Renal pelvis (tissue), 12 donors: ENCODE measurements around the gene COL5A3. TPM values are rescaled to one million over a fixed set of nuclear protein-coding genes. Genes with fewer than 3 reads are reported as not detected.
A peak's percentile ranks its signal among the peaks of the same experiment; 100 is the strongest.
"Not testable (repeated sequence)": the region's sequence is repeated elsewhere in the genome, so short reads cannot be mapped to it uniquely, and the experiment has no call there.

Source experiments
- DNase-seq: peaks from one replicate; pipeline ENCODE4 v3.0.0-alpha.2; 2013
- long read RNA-seq, 16 experiments: transcript quantifications; one replicate each; lab custom pipeline, GENCODE V29; 2026
- polyA plus RNA-seq, 3 donors: library from polyadenylated mRNA; unstranded; fragments of 120-200 nt; gene quantifications; one replicate each; pipeline ENCODE4 v1.2.1, GENCODE V29; 2013; ENCODE audit not compliant: insufficient read length in 3 of 3

COL5A3 gene
- polyA plus RNA-seq: 1 to 10 TPM in 2 of 3 donors, under 1 TPM in 1; 0.99 to 1.4 (median 1.1) TPM
- long read RNA-seq, donor 1, full-length matches to known transcripts: 1 of 1 reads
- long read RNA-seq, donor 1, partial matches to known transcripts: 0 of 1 reads
- long read RNA-seq, donor 1, other reads (novel, unspliced or antisense): 0 of 1 reads
- long read RNA-seq, donor 2: 0 reads
- long read RNA-seq, donor 3: 0 reads
- long read RNA-seq, donor 4: 0 reads
- long read RNA-seq, donor 5: 0 reads
- long read RNA-seq, donor 6: 0 reads
- long read RNA-seq, donor 7: 0 reads
- long read RNA-seq, donor 8: 0 reads
- long read RNA-seq, donor 9: 0 reads
- long read RNA-seq, donor 10: 0 reads
- long read RNA-seq, donor 11: 0 reads
- long read RNA-seq, donor 12: 0 reads
- long read RNA-seq, donor 13: 0 reads
- long read RNA-seq, donor 14: 0 reads
- long read RNA-seq, donor 15: 0 reads
- long read RNA-seq, donor 16: 0 reads

- no peak for DNase-seq
Measured at GRCh38 chr19:10010247-10010691, at the start of gene COL5A3. COL5A3 (minus strand) TSS chr19:10010504; CDS start chr19:10010385, 119 bp downstream.

- DNase-seq: no peak
Measured at GRCh38 chr19:10052602-10053360, 42.5 kb upstream of the COL5A3 start.

DNA sequence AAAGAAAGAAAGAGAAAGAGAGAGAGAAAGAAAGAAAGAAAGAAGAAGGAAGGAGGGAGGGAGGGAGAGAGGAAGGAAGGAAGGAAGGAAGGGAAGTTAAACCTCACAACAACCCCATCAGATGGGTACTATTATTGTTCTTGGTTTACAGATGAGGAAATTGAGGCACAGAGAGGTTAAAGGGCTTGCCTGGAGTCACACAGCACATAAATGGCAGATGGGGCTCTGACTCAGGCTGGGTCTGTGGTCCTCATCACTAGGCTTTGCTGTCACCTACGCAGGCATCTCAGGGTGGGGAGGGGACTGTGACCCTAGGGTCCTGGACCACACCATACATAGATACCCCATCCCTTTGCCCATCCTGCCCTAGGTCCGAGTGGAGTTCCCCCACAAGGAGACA lies 39.3 kb upstream of the COL5A3 start:
- DNase-seq: no peak

- no peak for DNase-seq
Measured at GRCh38 chr19:10045371-10045770, 35.1 kb upstream of the COL5A3 start.

DNA sequence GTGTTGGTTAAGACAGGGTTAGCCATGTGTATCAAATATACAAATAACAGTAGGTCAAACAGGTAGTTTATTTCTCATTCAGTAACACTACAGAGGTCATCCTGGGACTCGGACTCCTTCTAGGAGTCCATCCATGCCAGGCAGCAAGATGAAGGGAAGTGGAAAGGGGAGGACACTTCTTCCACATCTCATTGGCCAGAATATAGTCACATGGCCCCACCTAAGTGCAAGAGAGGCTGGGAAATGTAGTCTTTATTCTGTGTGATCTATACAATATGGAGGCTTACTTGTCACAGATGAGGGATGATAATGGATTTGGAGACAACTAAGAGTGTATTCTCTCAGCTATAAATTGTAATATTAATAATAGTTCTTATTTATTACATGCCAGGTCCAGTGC lies 34.1 kb upstream of the COL5A3 start:
- DNase-seq: no peak

GRCh38 chr19:10043286-10043927 lies 33.1 kb upstream of the COL5A3 start:
- no peak for DNase-seq

DNA sequence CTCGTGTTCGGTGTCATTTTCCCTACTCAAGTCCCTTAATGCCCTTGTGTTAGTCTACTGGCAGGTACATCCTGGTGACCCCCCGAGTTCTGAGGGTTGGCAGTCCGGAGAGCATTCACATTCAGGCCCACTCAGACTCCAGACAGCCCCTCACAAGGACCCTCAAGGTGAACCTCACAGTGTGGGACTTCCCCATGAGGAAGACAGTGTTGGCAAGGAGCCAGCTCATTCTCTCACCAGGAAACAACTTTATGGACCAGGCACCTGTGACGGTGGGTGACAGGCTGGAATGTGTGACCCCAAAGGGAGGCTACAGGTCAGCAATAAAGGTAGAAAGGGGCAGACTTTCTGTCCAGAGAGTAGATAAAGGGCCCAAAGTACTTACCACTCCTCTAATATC lies 27.5 kb upstream of the COL5A3 start:
- DNase-seq: no peak

- no peak for DNase-seq
Measured at GRCh38 chr19:10037367-10037766, 27.1 kb upstream of the COL5A3 start.

GRCh38 chr19:10036601-10037071 lies 26.3 kb upstream of the COL5A3 start:
- no peak for DNase-seq

GRCh38 chr19:10033614-10034013 lies 23.3 kb upstream of the COL5A3 start:
- no peak for DNase-seq

- DNase-seq: peak; percentile 92
Measured at GRCh38 chr19:10027158-10027997, 17.1 kb upstream of the COL5A3 start.

- no peak for DNase-seq
Measured at GRCh38 chr19:10026744-10027143, 16.4 kb upstream of the COL5A3 start.

DNA sequence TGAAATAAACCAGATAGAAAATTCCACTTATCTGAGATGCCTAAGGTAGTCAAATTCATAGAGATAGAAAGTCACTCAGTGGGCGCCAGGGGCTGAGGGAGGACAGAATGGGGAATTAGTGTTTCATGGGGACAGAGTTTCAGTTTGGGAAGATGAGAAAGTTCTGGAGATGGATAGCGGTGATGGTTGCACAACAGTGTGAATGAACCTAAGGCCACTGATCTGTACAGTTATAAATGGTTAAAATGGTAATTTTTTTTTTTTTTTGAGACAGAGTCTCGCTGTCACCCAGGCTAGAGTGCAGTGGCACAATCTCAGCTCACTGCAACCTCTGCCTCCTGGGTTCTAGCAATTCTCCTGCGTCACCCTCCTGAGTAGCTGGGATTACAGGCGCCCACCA lies 12.8 kb upstream of the COL5A3 start:
- DNase-seq: not testable (repeated sequence)

GRCh38 chr19:10021863-10022262 lies 11.6 kb upstream of the COL5A3 start:
- DNase-seq: no peak

GRCh38 chr19:10021446-10021845 lies 11.1 kb upstream of the COL5A3 start:
- no peak for DNase-seq

DNA sequence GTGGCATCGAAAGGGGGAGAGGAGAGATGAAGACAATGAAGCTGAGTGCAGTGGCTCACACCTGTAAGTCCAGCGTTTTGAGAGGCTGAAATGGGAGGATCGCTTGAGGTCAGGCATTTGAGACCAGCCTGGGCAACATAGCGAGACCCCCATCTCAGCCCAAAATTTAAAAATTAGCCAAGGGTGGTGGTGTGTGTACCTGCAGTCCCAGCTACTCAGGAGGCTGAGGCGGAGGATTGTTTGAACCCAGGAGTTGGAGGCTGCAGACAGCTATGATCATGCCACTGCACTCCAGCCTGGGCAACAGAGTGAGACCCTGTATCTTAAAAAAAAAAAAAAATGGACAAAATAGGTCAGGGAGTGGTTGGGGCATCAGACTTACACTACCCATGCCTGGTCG lies 10.5 kb upstream of the COL5A3 start:
- DNase-seq: no peak

- no peak for DNase-seq
Measured at GRCh38 chr19:10019246-10019645, 8.9 kb upstream of the COL5A3 start.

DNA sequence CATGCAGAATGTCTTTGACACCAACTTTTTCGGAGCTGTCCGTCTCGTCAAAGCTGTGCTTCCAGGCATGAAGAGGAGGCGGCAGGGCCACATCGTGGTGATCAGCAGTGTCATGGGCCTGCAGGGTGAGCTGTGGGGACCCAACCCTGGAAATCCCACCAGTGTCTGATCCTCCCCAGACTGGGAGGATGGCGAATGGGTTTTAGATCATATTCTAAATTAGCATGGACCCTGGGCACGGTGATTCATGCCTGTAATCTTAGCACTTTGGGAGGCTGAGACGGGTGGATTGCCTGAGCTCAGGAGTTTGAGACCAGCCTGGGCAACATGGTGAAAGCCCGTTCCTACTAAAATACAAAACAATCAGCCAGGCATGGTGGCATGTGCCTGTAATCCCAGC lies 8.5 kb upstream of the COL5A3 start:
- no peak for DNase-seq

GRCh38 chr19:10018263-10018662 lies 8.0 kb upstream of the COL5A3 start:
- no peak for DNase-seq

- DNase-seq: no peak
Measured at GRCh38 chr19:10013834-10014618, 3.7 kb upstream of the COL5A3 start.

DNA sequence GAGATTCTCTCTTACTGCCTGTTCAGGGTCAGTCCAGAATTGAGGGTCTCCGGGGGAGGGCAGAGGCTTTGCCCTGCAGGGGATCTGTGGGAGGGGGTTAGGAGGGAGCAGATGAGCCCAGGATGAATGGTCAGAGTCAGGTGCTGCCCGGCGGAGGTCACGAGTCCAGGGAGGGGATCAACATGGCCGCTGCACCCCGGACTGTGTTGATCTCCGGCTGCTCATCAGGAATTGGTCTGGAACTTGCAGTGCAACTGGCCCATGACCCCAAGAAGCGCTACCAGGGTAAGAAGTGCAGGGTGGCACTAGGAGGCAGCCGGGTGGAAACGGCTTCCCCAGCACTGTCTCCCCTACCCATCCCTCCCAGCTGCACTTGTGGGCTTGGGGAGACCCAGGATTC lies 3.0 kb upstream of the COL5A3 start, which contains the start of gene RDH8:
TSS of gene RDH8 (plus strand) at position 168 of the 400 bp plus-strand sequence. CDS start at position 183, 15 bp downstream.
- DNase-seq: no peak
